ENCODE results near the gene RPN2.

RPN2 gene

GRCh38 chr20:37219751-37220668, 40.9 kb downstream of the RPN2 start:
- no peak for DNase-seq

GRCh38 chr20:37220731-37221130, 41.6 kb downstream of the RPN2 start:
- DNase-seq: no peak

GRCh38 chr20:37222086-37222485, 43.0 kb downstream of the RPN2 start:
- DNase-seq: no peak

GRCh38 chr20:37223053-37223452, 43.9 kb downstream of the RPN2 start:
- no peak for DNase-seq

- DNase-seq: no peak
Observed at GRCh38 chr20:37225146-37225545, 46.0 kb downstream of the RPN2 start.

GRCh38 chr20:37226889-37227288, 47.8 kb downstream of the RPN2 start:
- DNase-seq: no peak

- DNase-seq: no peak
Observed at GRCh38 chr20:37228082-37228481, 49.0 kb downstream of the RPN2 start.

GRCh38 chr20:37228656-37229055, 49.5 kb downstream of the RPN2 start:
- DNase-seq: no peak

- no peak for DNase-seq
Observed at GRCh38 chr20:37229357-37229756, 50.2 kb downstream of the RPN2 start.

GRCh38 chr20:37230200-37230599, 51.1 kb downstream of the RPN2 start:
- DNase-seq: peak in 1 of 2 experiments; percentile 34

- DNase-seq: peak; percentile 73 to 85
Observed at GRCh38 chr20:37231947-37232630, 53.0 kb downstream of the RPN2 start.

GRCh38 chr20:37233548-37234253, 54.6 kb downstream of the RPN2 start:
- no peak for DNase-seq

- no peak for DNase-seq
Observed at GRCh38 chr20:37234254-37234581, 55.1 kb downstream of the RPN2 start.

- DNase-seq: peak; percentile 34 to 41
Observed at GRCh38 chr20:37235065-37235464, 55.9 kb downstream of the RPN2 start.

- no peak for DNase-seq
Observed at GRCh38 chr20:37236462-37236861, 57.3 kb downstream of the RPN2 start.

GRCh38 chr20:37237656-37238055, 58.5 kb downstream of the RPN2 start:
- no peak for DNase-seq

- DNase-seq: no peak
Observed at GRCh38 chr20:37238426-37238825, 59.3 kb downstream of the RPN2 start.

- DNase-seq: no peak
Observed at GRCh38 chr20:37238935-37239451, 59.9 kb downstream of the RPN2 start.

GRCh38 chr20:37240337-37241067, 61.4 kb downstream of the RPN2 start:
- DNase-seq: no peak

GRCh38 chr20:37242503-37242902, 63.4 kb downstream of the RPN2 start:
- DNase-seq: no peak

- peak in 1 of 2 experiments; percentile 27 for DNase-seq
Observed at GRCh38 chr20:37243076-37243936, 64.2 kb downstream of the RPN2 start.

Data from NCI-H187 (cell line).